Lung (tissue), 12 donors: Measurements from ENCODE around the gene PATE2. TPM values are rescaled to one million over a fixed set of nuclear protein-coding genes. Genes with fewer than 3 reads are reported as not detected.

ENCODE experiments used
- ATAC-seq: fragments of 200-7000 bp; cut with Tn5 transposase; one replicate; pipeline ENCODE4 v1.9.1; 2020; ENCODE audit warnings: moderate number of reproducible peaks; ENCODE audit not compliant: insufficient read depth, low FRiP score
- DNase-seq, 3 donors: peaks; one replicate each; pipeline ENCODE4 v3.0.0-alpha.2; 2013 to 2017
- H3K27ac ChIP-seq, 2 donors: one replicate each; pipeline ENCODE4 v1.5.1; 2013; ENCODE audit warnings: mild to moderate bottlenecking in 2 of 2, moderate library complexity in 2 of 2, control low read depth in 1 of 2, inconsistent platforms in 1 of 2, low read depth in 1 of 2, low read length in 1 of 2
- H3K27me3 ChIP-seq, 3 donors: one replicate each; pipeline ENCODE4 v1.5.1; 2013; ENCODE audit warnings: low read length in 2 of 3; ENCODE audit not compliant: control insufficient read depth in 3 of 3, insufficient read depth in 3 of 3
- H3K36me3 ChIP-seq, 4 donors: one replicate each; pipeline ENCODE4 v1.5.1; 2013; ENCODE audit warnings: low read length in 4 of 4, mild to moderate bottlenecking in 1 of 4, moderate library complexity in 1 of 4; ENCODE audit not compliant: control insufficient read depth in 4 of 4, insufficient read depth in 4 of 4
- H3K4me1 ChIP-seq, 5 donors: one replicate each; pipeline ENCODE4 v1.5.1; 2013; ENCODE audit warnings: low read length in 5 of 5, mild to moderate bottlenecking in 2 of 5, moderate library complexity in 1 of 5; ENCODE audit not compliant: control insufficient read depth in 5 of 5, insufficient read depth in 5 of 5
- H3K4me3 ChIP-seq: one replicate; pipeline ENCODE4 v1.5.1; 2013; ENCODE audit warnings: mild to moderate bottlenecking, control low read depth, moderate library complexity
- H3K9ac ChIP-seq, 2 donors: one replicate each; pipeline ENCODE4 v1.5.1; 2013; ENCODE audit warnings: low read length in 2 of 2, control low read depth in 1 of 2; ENCODE audit not compliant: insufficient read depth in 1 of 2
- H3K9me3 ChIP-seq, 4 donors: one replicate each; pipeline ENCODE4 v1.5.1; 2013; ENCODE audit warnings: low read length in 3 of 4, mild to moderate bottlenecking in 1 of 4, moderate library complexity in 1 of 4; ENCODE audit not compliant: control insufficient read depth in 4 of 4, insufficient read depth in 3 of 4
- CTCF ChIP-seq: IDR thresholded peaks from 2 replicates; pipeline ENCODE4 v1.5.1; 2012; ENCODE audit warnings: mild to moderate bottlenecking; ENCODE audit errors: control extremely low read depth, extremely low read depth
- WGBS, 2 donors: extraction: QIAGEN DNeasy Blood & Tissue Kit; methylation state at CpG; one replicate each; pipeline ENCODE4 v1.1.7; 2013; 5-methylcytosine and 5-hydroxymethylcytosine counted together
- polyA plus RNA-seq, 2 donors: library from polyadenylated mRNA; stranded (reverse); fragments of 200-250 nt; gene quantifications; one replicate each; pipeline ENCODE4 v1.2.1, GENCODE V29; 2013
- total RNA-seq, 2 donors: library from RNA; depleted of rRNA in 1 of 2; stranded (reverse); fragments of >200 nt in 1 of 2; gene quantifications; one replicate each; pipeline ENCODE4 v1.2.1, GENCODE V29; 2014 to 2021
- donor health status: control.
- donor health status: control.
- donor health status: Bipolar disorder and iron deficiency.
- donor health status: healthy.
- donor health status: DM: yes; HTN: yes; CAD: no.

PATE2 gene
- total and polyA plus RNA-seq, 4 donors = not detected

- no peaks in the 10 kb centered on the region for H3K27me3 ChIP-seq
- ATAC-seq (no peak), DNase-seq (peak in 1 of 3 donors; percentile 3)
- no peaks in the 10 kb centered on the region for H3K36me3 ChIP-seq
- peaks cover 0 to 4% (median 1%) of the 10 kb centered on the region in 4 donors for H3K9me3 ChIP-seq
- no peak overlapping the region for H3K27ac ChIP-seq
- H3K4me3 ChIP-seq = no peak overlapping the region
- no peak overlapping the region for H3K9ac ChIP-seq
- no peak for TF ChIP-seq CTCF
- no peaks in the 10 kb centered on the region for H3K4me1 ChIP-seq
- 64 to 70% methylated on average over 3 of the region's 3 CpGs for WGBS, 2 donors
These were observed 49.7 kb downstream of the PATE2 start for GRCh38 chr11:125728969-125729368.

Other genes with a start within 250 kb of the PATE2 start
- gene EI24, start 209.4 kb downstream of the PATE2 start, total RNA-seq = 10 to 100 TPM; 63.6 to 71.1 TPM
- 10 to 100 TPM; 36.7 to 84.8 TPM for gene EI24, start 209.4 kb downstream of the PATE2 start, polyA plus RNA-seq
- gene STT3A, start 186.0 kb downstream of the PATE2 start, total RNA-seq = 100 to 1,000 TPM; 103 to 136 TPM
- gene STT3A, start 186.0 kb downstream of the PATE2 start, polyA plus RNA-seq = 10 to 100 TPM; 49.6 to 99.0 TPM
- 1 to 10 TPM; 5.8 to 6.4 TPM for gene CHEK1, start 153.7 kb downstream of the PATE2 start, total RNA-seq
- gene CHEK1, start 153.7 kb downstream of the PATE2 start, polyA plus RNA-seq = 1 to 10 TPM; 2.3 to 2.4 TPM
- not detected for gene ACRV1, start 98.0 kb downstream of the PATE2 start, total RNA-seq
- gene ACRV1, start 98.0 kb downstream of the PATE2 start, polyA plus RNA-seq = not detected
- not detected for gene PATE1, start 32.5 kb downstream of the PATE2 start, total RNA-seq
- gene PATE1, start 32.5 kb downstream of the PATE2 start, polyA plus RNA-seq = not detected
- gene PATE3, start 9.3 kb upstream of the PATE2 start, total RNA-seq = not detected
- not detected for gene PATE3, start 9.3 kb upstream of the PATE2 start, polyA plus RNA-seq
- not detected for gene PATE4, start 54.5 kb upstream of the PATE2 start, total RNA-seq
- not detected for gene PATE4, start 54.5 kb upstream of the PATE2 start, polyA plus RNA-seq
- gene HYLS1, start 108.8 kb upstream of the PATE2 start, total RNA-seq = 1 to 10 TPM; 1.6 to 2.4 TPM
- 1 to 10 TPM; 1.5 to 2.6 TPM for gene HYLS1, start 108.8 kb upstream of the PATE2 start, polyA plus RNA-seq
- gene PUS3, start 124.4 kb upstream of the PATE2 start, total RNA-seq = 10 to 100 TPM in 1 of 2 donors, 1 to 10 TPM in 1; 6.9 to 11.3 TPM
- gene PUS3, start 124.4 kb upstream of the PATE2 start, polyA plus RNA-seq = 10 to 100 TPM; 10.2 to 15.7 TPM
- under 1 TPM; 0.14 to 0.18 TPM for gene DDX25, start 125.7 kb upstream of the PATE2 start, total RNA-seq
- under 1 TPM; 0.16 to 0.37 TPM for gene DDX25, start 125.7 kb upstream of the PATE2 start, polyA plus RNA-seq
- under 1 TPM; 0.18 to 0.43 TPM for gene VSIG10L2, start 167.2 kb upstream of the PATE2 start, total RNA-seq
- gene VSIG10L2, start 167.2 kb upstream of the PATE2 start, polyA plus RNA-seq = under 1 TPM; 0.26 to 0.33 TPM